OCI-LY3 (cell line): Measurements from ENCODE around the gene PSMG3.
"Not testable (repeated sequence)": the region's sequence is repeated elsewhere in the genome, so short reads cannot be mapped to it uniquely, and the experiment has no call there.

Experiments
- H2AFZ ChIP-seq: fragments of 200-600, 300-600 bp; shearing (Covaris generic); 2 replicates; pipeline ENCODE4 v1.6.0; 2014; ENCODE audit warnings: antibody characterized with exemption, low read depth, low read length
- H3K27ac ChIP-seq: fragments of 200-600, 300-600 bp; sonication (generic); 2 replicates; pipeline ENCODE4 v1.5.1; 2014; ENCODE audit warnings: mild to moderate bottlenecking, low read length, moderate library complexity, mixed read lengths
- H3K27me3 ChIP-seq: fragments of 200-600, 300-600 bp; sonication (generic); 2 replicates; pipeline ENCODE4 v1.6.1; 2014; ENCODE audit warnings: low read depth, low read length, mixed read lengths
- H3K36me3 ChIP-seq: fragments of 200-600, 300-600 bp; sonication (generic); replicated peaks from 2 replicates; pipeline ENCODE3; 2014; ENCODE audit warnings: low read depth, low read length, mixed read lengths
- H3K4me1 ChIP-seq: fragments of 300-600, 200-600 bp; sonication (generic); 2 replicates; pipeline ENCODE4 v1.6.1; 2014; ENCODE audit warnings: low read length, mixed read lengths
- H3K4me2 ChIP-seq: fragments of 200-600, 300-600 bp; sonication (generic); 2 replicates; pipeline ENCODE4 v1.6.1; 2014; ENCODE audit warnings: low read length, mixed read lengths
- H3K4me3 ChIP-seq: fragments of 300-600, 200-600 bp; sonication (generic); 2 replicates; pipeline ENCODE4 v1.5.1; 2014; ENCODE audit warnings: antibody characterized with exemption, mild to moderate bottlenecking, low read length, moderate library complexity
- H3K79me2 ChIP-seq: fragments of 300-600, 200-600 bp; shearing (Covaris generic); 2 replicates; pipeline ENCODE4 v1.6.1; 2014; ENCODE audit warnings: mild to moderate bottlenecking, low read length, mixed read lengths
- H3K9ac ChIP-seq: fragments of 300-600, 200-600 bp; shearing (Covaris generic); 2 replicates; pipeline ENCODE4 v1.6.0; 2014; ENCODE audit warnings: mild to moderate bottlenecking, low read length, moderate library complexity
- H3K9me3 ChIP-seq: fragments of 200-600, 300-600 bp; shearing (Covaris generic); 2 replicates; pipeline ENCODE4 v1.6.1; 2014; ENCODE audit warnings: low read length, mixed read lengths; ENCODE audit not compliant: insufficient read depth
- H4K20me1 ChIP-seq: fragments of 200-600, 300-600 bp; sonication (generic); 2 replicates; pipeline ENCODE4 v1.6.1; 2016; ENCODE audit warnings: low read length, mixed read lengths; ENCODE audit not compliant: insufficient read depth
- CTCF ChIP-seq: fragments of 200-600, 300-600 bp; sonication (generic); IDR thresholded peaks from 2 replicates; pipeline ENCODE4 v1.5.1; 2014; ENCODE audit warnings: antibody characterized with exemption, low read length, low read depth
- EZH2phosphoT487 ChIP-seq: fragments of 200-600 bp; shearing (Covaris generic); IDR thresholded peaks from 2 replicates; pipeline ENCODE4 v1.6.1; 2018; ENCODE audit warnings: antibody characterized with exemption, mixed run types, low read depth

PSMG3 gene

GRCh38 chr7:1586827-1587705 lies 17.2 kb upstream of the PSMG3 start:
- no peak for TF ChIP-seq EZH2phosphoT487
- TF ChIP-seq CTCF, result no peak
- Histone ChIP-seq H3K4me1 (no peaks in the 10 kb centered on the region), H3K4me2 (no peak overlapping the region), H4K20me1 (no peaks in the 10 kb centered on the region), H3K27ac (no peak overlapping the region), H3K9ac (no peak overlapping the region), H3K36me3 (no peaks in the 10 kb centered on the region), H3K27me3 (peaks cover 6% of the 10 kb centered on the region), H3K4me3 (no peak overlapping the region), H2AFZ (no peak overlapping the region), H3K79me2 (no peaks in the 10 kb centered on the region), H3K9me3 (no peaks in the 10 kb centered on the region)

GRCh38 chr7:1586126-1586826 lies 16.4 kb upstream of the PSMG3 start:
- Histone ChIP-seq H3K27me3 (no peaks in the 10 kb centered on the region; the same call in 1 of the 2 replicates), H3K4me2 (no peak overlapping the region), H2AFZ (no peak overlapping the region), H3K79me2 (no peaks in the 10 kb centered on the region), H3K9me3 (no peaks in the 10 kb centered on the region), H3K4me3 (no peak overlapping the region), H3K9ac (no peak overlapping the region), H3K27ac (no peak overlapping the region), H3K36me3 (no peaks in the 10 kb centered on the region), H3K4me1 (no peaks in the 10 kb centered on the region), H4K20me1 (no peaks in the 10 kb centered on the region)
- no peak for TF ChIP-seq CTCF
- no peak for TF ChIP-seq EZH2phosphoT487

- Histone ChIP-seq H3K36me3 (no peaks in the 10 kb centered on the region), H3K27ac (no peak overlapping the region), H3K4me3 (no peak overlapping the region), H3K4me2 (no peak overlapping the region), H3K27me3 (no peaks in the 10 kb centered on the region), H2AFZ (no peak overlapping the region), H4K20me1 (no peaks in the 10 kb centered on the region), H3K79me2 (no peaks in the 10 kb centered on the region), H3K4me1 (no peaks in the 10 kb centered on the region), H3K9ac (no peak overlapping the region), H3K9me3 (no peaks in the 10 kb centered on the region)
- TF ChIP-seq EZH2phosphoT487 (no peak), CTCF (no peak)
Observed at GRCh38 chr7:1585142-1585981, 15.5 kb upstream of the PSMG3 start.

- H4K20me1 ChIP-seq, result no peaks in the 10 kb centered on the region
- H3K9ac ChIP-seq, result no peak overlapping the region
- H3K9me3 ChIP-seq, result no peaks in the 10 kb centered on the region
- no peaks in the 10 kb centered on the region for H3K4me1 ChIP-seq
- TF ChIP-seq CTCF (no peak), EZH2phosphoT487 (no peak)
- no peak overlapping the region for H2AFZ ChIP-seq
- no peaks in the 10 kb centered on the region for H3K79me2 ChIP-seq
- H3K4me3 ChIP-seq, result no peak overlapping the region
- H3K36me3 ChIP-seq, result no peaks in the 10 kb centered on the region
- H3K27ac ChIP-seq, result no peak overlapping the region
- no peak overlapping the region for H3K4me2 ChIP-seq
- H3K27me3 ChIP-seq, result no peaks in the 10 kb centered on the region
Observed at GRCh38 chr7:1584700-1585099, 14.9 kb upstream of the PSMG3 start.

- H3K79me2 ChIP-seq, H3K9me3 ChIP-seq, H3K27ac ChIP-seq, H3K36me3 ChIP-seq, H2AFZ ChIP-seq, H3K4me3 ChIP-seq, H3K27me3 ChIP-seq, H4K20me1 ChIP-seq, H3K4me2 ChIP-seq, H3K4me1 ChIP-seq, H3K9ac ChIP-seq: not testable (repeated sequence)
Observed at GRCh38 chr7:1583241-1583930, 13.6 kb upstream of the PSMG3 start.
